HCT116 (cell line): ENCODE results near the gene TMEM143.

Experiments used
- CEBPB ChIP-seq: IDR thresholded peaks from 2 replicates; pipeline ENCODE4 v1.6.1; 2012; ENCODE audit warnings: low read depth
- EZH2 ChIP-seq: fragments of 200-600 bp; sonication (generic); IDR thresholded peaks from 2 replicates; pipeline ENCODE4 v1.6.1; 2017; ENCODE audit warnings: antibody characterized with exemption, mixed run types
- POLR2A ChIP-seq: IDR thresholded peaks from 2 replicates; pipeline ENCODE4 v1.7.0; 2011; ENCODE audit warnings: borderline replicate concordance; ENCODE audit not compliant: insufficient read depth, insufficient read length; ENCODE audit errors: extremely low read depth
- POLR2AphosphoS5 ChIP-seq: IDR thresholded peaks from 2 replicates; pipeline ENCODE4 v1.6.1; 2011; ENCODE audit warnings: mild to moderate bottlenecking, low read depth, low read length, moderate library complexity
- SRF ChIP-seq: IDR thresholded peaks from 2 replicates; pipeline ENCODE4 v1.6.1; 2012; ENCODE audit warnings: low read depth
- TF ChIP-seq, protein P1 (sequence below): IDR thresholded peaks from 2 replicates; pipeline ENCODE4 v1.6.1; 2012

DNA sequence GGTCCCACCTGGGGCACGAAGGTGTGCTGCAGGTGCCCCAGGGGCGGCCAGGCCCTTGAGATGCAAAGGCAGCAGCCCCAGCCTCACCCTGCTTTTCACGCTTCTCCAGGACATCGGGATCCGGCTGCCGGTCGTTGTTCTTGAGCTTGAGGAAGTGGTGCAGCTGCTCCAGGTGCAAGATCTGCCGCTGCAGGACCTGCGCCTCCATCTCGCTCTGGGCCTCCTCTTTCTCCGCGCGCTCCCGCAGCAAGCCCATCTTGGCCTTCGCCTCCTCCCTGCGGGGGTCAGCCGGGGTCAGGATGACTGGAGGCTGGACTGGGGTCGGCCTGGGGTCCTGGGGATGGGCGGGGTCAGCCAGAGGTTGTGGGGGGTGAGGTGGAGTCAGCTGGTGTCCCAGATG, 59.9 kb downstream of the TMEM143 start:
- TF ChIP-seq CEBPB, result no peak
- TF ChIP-seq POLR2AphosphoS5, result no peak
- no peak for TF ChIP-seq POLR2A
- TF ChIP-seq, protein P1, sequence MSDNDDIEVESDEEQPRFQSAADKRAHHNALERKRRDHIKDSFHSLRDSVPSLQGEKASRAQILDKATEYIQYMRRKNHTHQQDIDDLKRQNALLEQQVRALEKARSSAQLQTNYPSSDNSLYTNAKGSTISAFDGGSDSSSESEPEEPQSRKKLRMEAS, result no peak
- no peak for TF ChIP-seq EZH2
- TF ChIP-seq SRF, result no peak
